OCI-LY1 (cell line): ENCODE data around the gene A2ML1.

Experiments
- CTCF ChIP-seq: fragments of 200-600 bp; sonication (generic), shearing (Covaris generic); IDR thresholded peaks from 2 replicates; pipeline ENCODE4 v1.5.1; 2017; ENCODE audit warnings: mild to moderate bottlenecking, antibody characterized with exemption, low read length, moderate library complexity, mixed read lengths
- EZH2 ChIP-seq: fragments of 200-600 bp; sonication (generic), shearing (Covaris generic); IDR thresholded peaks from 2 replicates; pipeline ENCODE4 v1.8.0; 2017; ENCODE audit warnings: borderline replicate concordance, mixed run types, mild to moderate bottlenecking, antibody characterized with exemption, low read length, moderate library complexity, mixed read lengths

GRCh38 chr12:8822298-8822697 lies at the start of gene A2ML1:
- TF ChIP-seq CTCF (no peak), EZH2 (no peak)
